Measurements from ENCODE around the gene TOR4A.

GRCh38 chr9:137250329-137251193 lies 27.0 kb upstream of the TOR4A start:
- TF ChIP-seq CTCF (IDR thresholded peaks at IDR 0.05): no peak
- TF ChIP-seq REST (IDR thresholded peaks at IDR 0.05; ENCODE audit: insufficient read depth in 1 of 2, low read depth in 2 of 2, low read length in 1 of 2): no peak
- TF ChIP-seq SIN3A (IDR thresholded peaks at IDR 0.05; ENCODE audit: borderline replicate concordance, insufficient read depth, low read depth, low read length): no peak
- no peak for TF ChIP-seq POLR2AphosphoS5 (IDR thresholded peaks at IDR 0.05; ENCODE audit: low read depth, low read length)
- no peak for TF ChIP-seq TCF7L2 (IDR thresholded peaks at IDR 0.05; ENCODE audit: low read depth, low read length)
